HepG2 (cell line): ENCODE results near the gene DRC7. TPM values are rescaled to one million over a fixed set of nuclear protein-coding genes. Genes with fewer than 3 reads are reported as not detected.

Experiments
- ATAC-seq: fragments of 200-7000 bp; cut with Tn5 transposase; 3 replicates; pipeline ENCODE4 v1.9.1; 2020; ENCODE audit warnings: mild to moderate bottlenecking, moderate library complexity
- BruUV-seq: library from RNA; stranded (reverse); fragments of 400-500 nt; replicated peaks from 2 replicates; lab custom pipeline; 2021; lab: Mats Ljungman, UMichigan
- CTCF ChIA-PET: fragments of 300-600 bp; formaldehyde crosslinking; extraction: SDS; loops from one replicate; lab custom pipeline; 2021; ENCODE audit warnings: low total read pairs, inconsistent platforms, low intra/inter-chr PET ratio; lab: Yijun Ruan, JAX
- POLR2A ChIA-PET: fragments of 350-600 bp; sonication (Branson Sonifier 250); formaldehyde crosslinking; loops from one replicate; lab custom pipeline; 2020; ENCODE audit warnings: antibody characterized with exemption, inconsistent platforms; lab: Yijun Ruan, JAX
- DNase-seq: peaks from one replicate; pipeline ENCODE4 v3.0.0-alpha.2; 2015; ENCODE audit warnings: low spot score
- FAIRE-seq: peaks from 3 replicates; lab custom pipeline; 2011; peaks lifted over from hg19 to GRCh38; lab: Jason Lieb, UNC
- H2AFZ ChIP-seq: one replicate; pipeline ENCODE4 v1.6.1; 2011; ENCODE audit warnings: low read length, inconsistent platforms
- H3K27ac ChIP-seq: fragments of 300-600 bp; 3 replicates; pipeline ENCODE4 v1.8.0; 2011; ENCODE audit warnings: mixed run types, mild to moderate bottlenecking, mixed read lengths, low read length, inconsistent platforms; ENCODE audit not compliant: insufficient read depth; ENCODE audit errors: extremely low read length
- H3K27me3 ChIP-seq, 2 experiments: fragments of 200-600 bp in 1 of 2; 2 replicates in 1 of 2; 3 replicates in 1 of 2; pipeline versions ENCODE4 v1.6.0 to v1.8.0; 2011; ENCODE audit warnings: low read length in 2 of 2, mild to moderate bottlenecking in 2 of 2, moderate library complexity in 2 of 2, inconsistent platforms in 1 of 2; ENCODE audit not compliant: insufficient read depth in 2 of 2, control insufficient read depth in 1 of 2
- H3K36me3 ChIP-seq, 2 experiments: fragments of 200-600 bp in 1 of 2; replicated peaks in 1 of 2; 2 replicates in 1 of 2; 3 replicates in 1 of 2; pipeline versions ENCODE4 v1.5.1 to v1.8.0; 2011; ENCODE audit warnings: low read length in 2 of 2, inconsistent platforms in 1 of 2; ENCODE audit not compliant: insufficient read depth in 2 of 2, control insufficient read depth in 1 of 2
- H3K4me1 ChIP-seq: 2 replicates; pipeline ENCODE4 v1.5.1; 2012; ENCODE audit warnings: low read length, inconsistent platforms; ENCODE audit not compliant: insufficient read depth
- H3K4me2 ChIP-seq: 2 replicates; pipeline ENCODE4 v1.6.0; 2011; ENCODE audit warnings: low read depth, low read length, inconsistent platforms
- H3K4me3 ChIP-seq, 3 experiments: fragments of 200-600 bp in 1 of 3; sonication (generic), shearing (Covaris generic) in 1 of 3; replicated peaks in 1 of 3; 2 replicates each; pipeline ENCODE4 v1.5.1; 2011 to 2016; ENCODE audit warnings: low read length in 3 of 3, inconsistent platforms in 2 of 3, low read depth in 2 of 3, mild to moderate bottlenecking in 2 of 3, control low read depth in 1 of 3, mixed read lengths in 1 of 3; ENCODE audit not compliant: insufficient read depth in 1 of 3
- H3K79me2 ChIP-seq: one replicate; pipeline ENCODE4 v1.6.1; 2011; ENCODE audit warnings: low read length, inconsistent platforms; ENCODE audit not compliant: insufficient read depth
- H3K9ac ChIP-seq: 2 replicates; pipeline ENCODE4 v1.6.0; 2011; ENCODE audit warnings: mild to moderate bottlenecking, low read depth, low read length, inconsistent platforms; ENCODE audit not compliant: insufficient read depth
- H3K9me3 ChIP-seq: 2 replicates; pipeline ENCODE4 v1.5.1; 2012; ENCODE audit warnings: mild to moderate bottlenecking, low read length
- H4K20me1 ChIP-seq: 2 replicates; pipeline ENCODE4 v1.6.0; 2011; ENCODE audit warnings: inconsistent platforms, mild to moderate bottlenecking, low read length, moderate library complexity; ENCODE audit not compliant: insufficient read depth
- E2F1 ChIP-seq: sonication (generic); formaldehyde crosslinking; IDR thresholded peaks from 2 replicates; pipeline ENCODE4 v1.5.0; 2020; ENCODE audit warnings: missing genetic modification reagents
- HNRNPL ChIP-seq: fragments of 200-400 bp; formaldehyde crosslinking; IDR thresholded peaks from 2 replicates; pipeline ENCODE4 v1.6.1; 2017; ENCODE audit warnings: mild to moderate bottlenecking, low read depth, low read length
- JDP2 ChIP-seq: sonication (generic); formaldehyde crosslinking; IDR thresholded peaks from 2 replicates; pipeline ENCODE4 v1.8.1; 2022; ENCODE audit warnings: missing genetic modification reagents, borderline replicate concordance
- POLR2A ChIP-seq, 2 experiments: IDR thresholded peaks; 2 replicates each; pipeline ENCODE4 v1.6.1; 2011; ENCODE audit warnings: low read depth in 2 of 2, low read length in 2 of 2, mild to moderate bottlenecking in 1 of 2, moderate library complexity in 1 of 2; ENCODE audit not compliant: insufficient read depth in 1 of 2
- RFX3 ChIP-seq: IDR thresholded peaks from 2 replicates; pipeline ENCODE4 v1.6.1; 2016; ENCODE audit warnings: missing biosample characterization, missing genetic modification reagents
- SCMH1 ChIP-seq: sonication (generic); formaldehyde crosslinking; IDR thresholded peaks from 2 replicates; pipeline ENCODE4 v1.9.0; 2021; ENCODE audit warnings: missing genetic modification reagents, mild to moderate bottlenecking, borderline replicate concordance
- SMYD3 ChIP-seq: sonication (generic); formaldehyde crosslinking; IDR thresholded peaks from 2 replicates; pipeline ENCODE4 v1.8.1; 2023; ENCODE audit warnings: mild to moderate bottlenecking, missing genetic modification reagents
- TBX3 ChIP-seq: fragments of 450-650 bp; IDR thresholded peaks from 2 replicates; pipeline ENCODE4 v1.6.1; 2017; ENCODE audit warnings: antibody characterized with exemption, mild to moderate bottlenecking, inconsistent platforms, borderline replicate concordance
- TFDP1 ChIP-seq: IDR thresholded peaks from 2 replicates; pipeline ENCODE4 v1.6.1; 2016; ENCODE audit warnings: missing compliant biosample characterization, missing genetic modification reagents, borderline replicate concordance
- U2AF2 ChIP-seq: fragments of 200-400 bp; formaldehyde crosslinking; IDR thresholded peaks from 2 replicates; pipeline ENCODE4 v1.6.1; 2017; ENCODE audit warnings: low read depth, mild to moderate bottlenecking, low read length
- USF2 ChIP-seq, 2 experiments: sonication (generic) in 1 of 2; formaldehyde crosslinking in 1 of 2; IDR thresholded peaks; 2 replicates each; pipeline versions ENCODE4 v1.5.1 to v1.6.1; 2011 to 2020; ENCODE audit warnings: borderline replicate concordance in 1 of 2, low read depth in 1 of 2, low read length in 1 of 2, mild to moderate bottlenecking in 1 of 2, missing genetic modification reagents in 1 of 2, moderate library complexity in 1 of 2
- ZBTB3 ChIP-seq: sonication (generic); formaldehyde crosslinking; IDR thresholded peaks from 2 replicates; pipeline ENCODE4 v1.4.0; 2020; ENCODE audit warnings: low read depth, mild to moderate bottlenecking, moderate library complexity, missing genetic modification reagents, borderline replicate concordance
- ZBTB7A ChIP-seq: sonication (generic); formaldehyde crosslinking; IDR thresholded peaks from 2 replicates; pipeline ENCODE4 v1.8.0; 2022; ENCODE audit warnings: mild to moderate bottlenecking, missing genetic modification reagents
- ZNF224 ChIP-seq: sonication (generic); formaldehyde crosslinking; IDR thresholded peaks from 2 replicates; pipeline ENCODE4 v1.5.0; 2020; ENCODE audit warnings: mild to moderate bottlenecking, missing genetic modification reagents
- ZNF687 ChIP-seq: sonication (generic); formaldehyde crosslinking; IDR thresholded peaks from 2 replicates; pipeline ENCODE4 v1.5.1; 2020; ENCODE audit warnings: mild to moderate bottlenecking, missing genetic modification reagents, moderate library complexity
- ZNF841 ChIP-seq: sonication (generic); formaldehyde crosslinking; IDR thresholded peaks from 2 replicates; pipeline ENCODE4 v1.8.1; 2023; ENCODE audit warnings: missing genetic modification reagents, borderline replicate concordance
- WGBS: methylation state at CpG from one replicate; pipeline ENCODE4 v1.1.6; 2017; ENCODE audit warnings: low lambda C conversion rate; 5-methylcytosine and 5-hydroxymethylcytosine counted together
- in situ Hi-C: cut with HindIII; loops from 2 replicates; pipeline ENCODE4 v1.10.0; 2017; ENCODE audit warnings: low pct_unique_long_range_greater_than_20kb; ENCODE audit not compliant: extremely low pct_ligation_motif_present
- intact Hi-C: fragments of 100-400 bp; cut with micrococcal nuclease; formaldehyde crosslinking; loops from one replicate; pipeline ENCODE4 v1.10.0; 2022; ENCODE audit not compliant: unreplicated experiment
- polyA plus RNA-seq, 8 experiments: library from polyadenylated mRNA; depleted of rRNA in 3 of 8; stranded (reverse) in 7 of 8; unstranded in 1 of 8; fragments of >200 nt; fragmentation: Illumina TruSeq in 4 of 8; extraction: Trizol in 4 of 8; gene quantifications; 2 replicates each; pipeline versions ENCODE4 v1.2.1 to v1.2.3, GENCODE V29; 2011 to 2016; ENCODE audit warnings: low read depth in 4 of 8, missing spikeins in 1 of 8, mixed read lengths in 1 of 8; ENCODE audit not compliant: insufficient read depth in 1 of 8
- total RNA-seq, 5 experiments: library from RNA; depleted of rRNA; stranded (reverse); fragments of >200 nt; fragmentation: Illumina TruSeq; extraction: Trizol; gene quantifications; 2 replicates each; pipeline ENCODE4 v1.2.3, GENCODE V29; 2016; ENCODE audit warnings: low read depth in 1 of 5

Gene DRC7
- total and polyA plus RNA-seq, 2 of the 13 experiments (the other 11 are each of a cell fraction or from before 2014, with no cell fraction given): 2.7 to 3.4 TPM

- peak within 1 kb of the TSS; percentile 80 for H3K4me2 ChIP-seq
- FAIRE-seq (no peak), ATAC-seq (no peak), DNase-seq (no peak)
- no peaks in the 10 kb centered on the region for H3K36me3 ChIP-seq
- H3K9me3 ChIP-seq: no peaks in the 10 kb centered on the region
- no peak within 1 kb of the TSS for H2AFZ ChIP-seq
- no peaks in the 10 kb centered on the region for H4K20me1 ChIP-seq
- CTCF ChIA-PET: interaction anchor here (0.9 to 2.6 kb wide), 4 partner anchors 19 to 89 kb away, joined by 3 to 14 read pairs (median 4); partner anchors contain the start of gene DRC7
- intact Hi-C loops: no loop called here
- H3K79me2 ChIP-seq: no peaks in the 10 kb centered on the region
- POLR2A ChIA-PET: interaction anchor here (1.0 to 2.2 kb wide), 13 partner anchors 9 to 68 kb away, joined by 3 to 41 read pairs (median 8); partner anchors contain the start of genes DRC7 and KATNB1
- BruUV-seq: no TSS peak
- peak within 1 kb of the TSS in 2 of 3 experiments; percentile 50 to 60; a peak in 4 of 6 replicates for H3K4me3 ChIP-seq
- WGBS: 61% methylated on average over 11 of the region's 11 CpGs
- in situ Hi-C loops: loop anchor here (5.0 kb wide), 1 partner anchor 49 kb away; no protein-coding TSS in a partner anchor
- peaks cover 69% of the 10 kb centered on the region for H3K4me1 ChIP-seq
- peak within 1 kb of the TSS; percentile 68 for H3K9ac ChIP-seq
- peak within 1 kb of the TSS; percentile 79 for H3K27ac ChIP-seq
- no peaks in the 10 kb centered on the region for H3K27me3 ChIP-seq
- no peak for TF ChIP-seq TBX3
- no peak for TF ChIP-seq USF2 (IDR thresholded peaks at IDR 0.05; ENCODE audit: low read depth, low read length)
- no peak for TF ChIP-seq USF2 (CRISPR knock-in tag; IDR thresholded peaks at IDR 0.05; ENCODE audit: borderline replicate concordance)
- no peak for TF ChIP-seq JDP2 (CRISPR knock-in tag)
- TF ChIP-seq ZNF224 (CRISPR knock-in tag): no peak
- peak; percentile 78; the same call in 1 of the 2 replicates for TF ChIP-seq HNRNPL
- no peak for TF ChIP-seq TFDP1 (CRISPR knock-in tag)
- no peak for TF ChIP-seq U2AF2
- no peak for TF ChIP-seq E2F1 (CRISPR knock-in tag)
- no peak for TF ChIP-seq ZNF841 (CRISPR knock-in tag)
- TF ChIP-seq ZBTB7A (CRISPR knock-in tag): 0 out of 2 replicates have a peak, but pooled peaks have one; percentile 40
- no peak for TF ChIP-seq SMYD3
- TF ChIP-seq ZBTB3 (CRISPR knock-in tag): no peak
- peak in 1 of 2 experiments; percentile 21; a peak in 1 of 4 replicates for TF ChIP-seq POLR2A (IDR thresholded peaks at IDR 0.05; ENCODE audit: insufficient read depth in 1 of 2, low read depth in 2 of 2, low read length in 2 of 2)
- peak; percentile 10; the same call in 1 of the 2 replicates for TF ChIP-seq ZNF687 (CRISPR knock-in tag)
- TF ChIP-seq SCMH1: no peak
- TF ChIP-seq RFX3: no peak
Observed at GRCh38 chr16:57668263-57668571, 26.4 kb upstream of the DRC7 start, which contains the start of gene ADGRG3. TSS of gene ADGRG3 (plus strand) at chr16:57668306. CDS start at chr16:57668348, 42 bp downstream.
